SU-DHL-6 (cell line): Measurements from ENCODE around the gene AGPAT3.

Source experiments
- EZH2phosphoT487 ChIP-seq: fragments of 200-600 bp; sonication (generic), shearing (Covaris generic); conservative IDR thresholded peaks from 2 replicates; pipeline ENCODE4 v1.6.1; 2018; ENCODE audit warnings: mild to moderate bottlenecking, antibody characterized with exemption, low read length, moderate library complexity, mixed read lengths
- TF ChIP-seq, protein P1 (sequence below): fragments of 200-600 bp; sonication (generic); IDR thresholded peaks from one replicate; pipeline ENCODE4 v1.5.1; 2017; ENCODE audit warnings: antibody characterized with exemption, mild to moderate bottlenecking, low read length, moderate library complexity; ENCODE audit not compliant: insufficient read depth, poor library complexity, severe bottlenecking

DNA sequence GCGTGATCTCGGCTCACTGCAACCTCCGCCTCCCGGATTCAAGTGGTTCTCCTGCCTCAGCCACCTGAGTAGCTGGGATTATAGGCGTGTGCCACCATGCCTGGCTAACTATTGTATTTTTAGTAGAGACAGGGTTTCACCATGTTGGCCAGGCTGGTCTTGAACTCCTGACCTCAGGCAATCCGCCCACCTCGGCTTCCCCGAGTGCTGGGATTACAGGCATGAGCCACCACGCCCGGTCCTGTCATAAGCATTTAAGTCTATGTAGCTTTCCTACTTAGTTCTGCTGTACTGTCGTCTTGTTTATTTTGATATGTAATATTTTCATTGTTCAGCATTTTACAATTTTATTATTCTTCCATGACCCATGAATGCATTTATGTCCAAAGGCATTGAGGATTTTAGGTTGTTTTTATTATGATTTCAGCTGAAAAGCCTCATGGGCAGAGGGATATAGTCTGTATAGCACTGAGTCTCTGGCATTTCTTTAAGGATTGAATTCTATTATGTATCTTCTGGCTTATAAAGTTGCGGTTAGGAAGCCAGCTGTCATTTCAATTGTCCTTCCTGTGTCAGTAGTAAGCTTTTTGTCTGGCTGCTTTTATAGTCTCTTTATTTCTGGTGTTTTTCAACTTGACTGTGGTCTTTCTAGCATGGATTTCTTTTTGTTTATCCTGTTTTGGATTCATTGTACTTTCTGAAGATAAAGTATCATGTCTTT lies 9.2 kb downstream of the AGPAT3 start:
- TF ChIP-seq, protein P1, sequence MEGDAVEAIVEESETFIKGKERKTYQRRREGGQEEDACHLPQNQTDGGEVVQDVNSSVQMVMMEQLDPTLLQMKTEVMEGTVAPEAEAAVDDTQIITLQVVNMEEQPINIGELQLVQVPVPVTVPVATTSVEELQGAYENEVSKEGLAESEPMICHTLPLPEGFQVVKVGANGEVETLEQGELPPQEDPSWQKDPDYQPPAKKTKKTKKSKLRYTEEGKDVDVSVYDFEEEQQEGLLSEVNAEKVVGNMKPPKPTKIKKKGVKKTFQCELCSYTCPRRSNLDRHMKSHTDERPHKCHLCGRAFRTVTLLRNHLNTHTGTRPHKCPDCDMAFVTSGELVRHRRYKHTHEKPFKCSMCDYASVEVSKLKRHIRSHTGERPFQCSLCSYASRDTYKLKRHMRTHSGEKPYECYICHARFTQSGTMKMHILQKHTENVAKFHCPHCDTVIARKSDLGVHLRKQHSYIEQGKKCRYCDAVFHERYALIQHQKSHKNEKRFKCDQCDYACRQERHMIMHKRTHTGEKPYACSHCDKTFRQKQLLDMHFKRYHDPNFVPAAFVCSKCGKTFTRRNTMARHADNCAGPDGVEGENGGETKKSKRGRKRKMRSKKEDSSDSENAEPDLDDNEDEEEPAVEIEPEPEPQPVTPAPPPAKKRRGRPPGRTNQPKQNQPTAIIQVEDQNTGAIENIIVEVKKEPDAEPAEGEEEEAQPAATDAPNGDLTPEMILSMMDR: no peak
- TF ChIP-seq EZH2phosphoT487: no peak
